ENCODE data around the gene DNAJB8.

DNAJB8 gene

GRCh38 chr3:128483657-128484403 is 17.1 kb upstream of the DNAJB8 start:
- no peak for DNase-seq (ENCODE audit: low read depth in 2 of 3, low spot score in 1 of 3)

DNA sequence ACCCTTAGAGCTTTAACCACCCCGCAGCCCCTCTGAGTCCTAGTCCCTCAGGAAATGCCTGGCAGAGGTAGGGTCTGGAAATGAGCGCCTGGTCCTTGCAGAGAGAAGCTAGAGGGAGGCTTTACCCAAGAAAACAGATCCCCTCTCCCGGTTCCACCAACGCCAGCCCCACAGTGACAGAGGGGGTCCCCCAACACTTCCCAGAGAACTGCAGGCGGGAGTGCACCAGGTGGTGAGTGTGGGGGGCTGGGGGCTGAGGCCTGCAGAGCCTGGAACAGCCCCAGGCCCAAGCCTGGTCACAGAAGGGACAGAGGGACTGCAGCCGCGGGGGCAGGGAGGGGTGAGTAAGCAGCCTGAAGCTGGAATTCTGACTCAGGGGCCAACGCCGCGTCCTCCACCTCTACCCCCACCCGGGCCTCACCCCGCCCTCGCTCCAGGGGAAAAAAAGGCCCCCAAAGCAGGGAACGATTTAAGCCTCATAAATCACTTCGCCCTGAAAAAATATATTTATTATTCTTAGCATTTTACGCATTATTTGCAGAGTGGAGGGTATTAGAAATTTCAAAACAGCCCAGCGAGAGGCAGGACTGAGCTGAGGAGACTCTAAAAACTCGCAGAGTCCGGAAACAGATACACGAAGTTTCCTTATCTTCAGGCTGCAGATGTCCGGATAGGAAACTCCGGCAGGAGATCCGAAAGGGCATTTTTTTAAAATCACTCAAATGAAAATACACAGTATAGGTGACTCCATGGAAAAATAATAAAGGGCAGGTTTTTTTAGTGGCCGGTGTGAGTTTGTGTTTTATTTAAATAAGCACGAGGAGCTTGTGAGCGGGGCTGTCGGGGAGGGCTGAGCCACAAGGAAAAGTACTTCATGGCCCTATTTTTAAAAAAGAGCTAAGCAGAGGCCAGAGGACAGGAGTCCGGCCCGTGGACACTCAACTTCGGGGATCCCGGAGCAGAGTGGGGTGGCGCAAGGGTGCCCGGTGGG is 16.3 kb upstream of the DNAJB8 start:
- no peak for DNase-seq (ENCODE audit: low read depth in 2 of 3, low spot score in 1 of 3)

DNA sequence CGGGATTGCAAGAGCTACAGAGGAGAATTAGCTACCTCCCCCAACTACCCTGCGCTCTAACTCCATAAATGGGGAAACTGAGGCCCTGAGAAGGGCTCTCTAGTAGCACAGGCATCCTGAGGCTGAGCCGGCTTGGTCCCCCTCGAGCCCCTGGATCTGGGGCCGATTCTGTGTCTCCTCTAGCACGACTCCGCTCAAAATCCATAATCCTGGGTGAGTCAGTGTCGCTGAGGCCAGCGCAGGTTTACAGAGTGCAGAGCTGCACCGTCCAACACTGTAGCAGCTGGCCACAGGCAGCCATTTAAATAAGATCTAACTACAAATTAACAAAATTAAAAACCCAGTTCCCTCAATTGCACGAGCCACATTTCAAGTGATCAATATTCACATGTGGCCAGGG is 15.5 kb upstream of the DNAJB8 start:
- no peak for DNase-seq (ENCODE audit: low read depth in 2 of 3, low spot score in 1 of 3)

- DNase-seq (ENCODE audit: low read depth in 2 of 3, low spot score in 1 of 3) = no peak
Measured at GRCh38 chr3:128481438-128481942, 14.8 kb upstream of the DNAJB8 start.

DNA sequence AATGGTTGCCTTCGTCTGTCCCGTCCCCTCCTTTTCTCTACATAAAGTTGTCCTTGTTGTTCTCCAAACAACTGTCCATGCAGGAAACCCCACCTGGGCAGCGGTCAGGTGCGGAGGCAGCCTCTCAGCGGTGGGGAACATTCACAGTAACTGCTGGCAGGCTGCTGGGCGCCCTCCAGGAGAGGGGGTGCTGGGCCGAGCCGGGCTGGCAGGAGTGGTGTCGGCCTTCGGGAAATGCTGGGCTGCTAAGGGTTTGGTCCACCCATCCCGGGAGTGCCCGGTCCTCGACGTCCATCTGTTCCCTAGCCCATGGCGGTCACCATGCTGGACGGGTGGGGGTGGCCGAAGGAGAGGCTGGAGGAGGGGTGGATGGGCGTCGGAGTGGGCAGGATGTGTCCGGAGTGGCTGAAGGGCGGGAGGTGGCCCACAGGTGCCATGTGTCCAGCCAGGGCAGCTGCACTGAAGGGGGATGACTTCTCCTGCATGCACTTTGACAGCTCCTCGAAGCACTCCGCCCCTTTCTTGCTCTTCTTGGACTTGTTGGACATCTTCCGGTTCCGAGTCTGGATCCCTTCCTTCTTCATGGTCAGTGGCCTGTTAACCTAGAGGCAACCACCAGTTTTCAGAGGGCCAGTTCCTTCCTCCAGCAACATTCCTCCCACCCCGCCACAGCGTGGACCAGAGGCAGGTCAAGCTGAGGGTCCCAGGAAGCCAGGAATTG is 14.2 kb upstream of the DNAJB8 start:
- no peak for DNase-seq (ENCODE audit: low read depth in 2 of 3, low spot score in 1 of 3)

DNA sequence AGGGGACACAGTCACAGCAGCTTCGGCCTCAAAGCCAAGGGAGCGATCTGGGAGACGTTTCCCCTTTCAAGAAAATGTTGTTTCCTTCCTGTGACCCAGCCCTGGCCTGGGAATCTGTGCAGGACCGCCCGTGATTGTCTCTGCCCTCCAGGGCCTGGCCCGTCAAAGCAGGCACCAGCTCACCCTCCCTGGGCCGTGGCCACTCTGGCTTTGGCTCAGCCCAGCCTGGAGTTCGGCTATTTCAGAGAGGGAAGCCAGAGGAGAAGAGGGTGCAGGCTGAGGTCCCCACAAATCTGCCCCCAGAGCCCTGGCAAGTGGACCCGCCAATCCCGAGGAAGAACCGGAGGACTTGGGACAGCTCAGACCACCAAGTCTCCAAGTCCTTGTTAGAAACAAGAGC is 13.6 kb upstream of the DNAJB8 start:
- no peak for DNase-seq (ENCODE audit: low read depth in 2 of 3, low spot score in 1 of 3)

- no peak for DNase-seq (ENCODE audit: low read depth in 2 of 3, low spot score in 1 of 3)
Measured at GRCh38 chr3:128479558-128480086, 12.9 kb upstream of the DNAJB8 start.

DNA sequence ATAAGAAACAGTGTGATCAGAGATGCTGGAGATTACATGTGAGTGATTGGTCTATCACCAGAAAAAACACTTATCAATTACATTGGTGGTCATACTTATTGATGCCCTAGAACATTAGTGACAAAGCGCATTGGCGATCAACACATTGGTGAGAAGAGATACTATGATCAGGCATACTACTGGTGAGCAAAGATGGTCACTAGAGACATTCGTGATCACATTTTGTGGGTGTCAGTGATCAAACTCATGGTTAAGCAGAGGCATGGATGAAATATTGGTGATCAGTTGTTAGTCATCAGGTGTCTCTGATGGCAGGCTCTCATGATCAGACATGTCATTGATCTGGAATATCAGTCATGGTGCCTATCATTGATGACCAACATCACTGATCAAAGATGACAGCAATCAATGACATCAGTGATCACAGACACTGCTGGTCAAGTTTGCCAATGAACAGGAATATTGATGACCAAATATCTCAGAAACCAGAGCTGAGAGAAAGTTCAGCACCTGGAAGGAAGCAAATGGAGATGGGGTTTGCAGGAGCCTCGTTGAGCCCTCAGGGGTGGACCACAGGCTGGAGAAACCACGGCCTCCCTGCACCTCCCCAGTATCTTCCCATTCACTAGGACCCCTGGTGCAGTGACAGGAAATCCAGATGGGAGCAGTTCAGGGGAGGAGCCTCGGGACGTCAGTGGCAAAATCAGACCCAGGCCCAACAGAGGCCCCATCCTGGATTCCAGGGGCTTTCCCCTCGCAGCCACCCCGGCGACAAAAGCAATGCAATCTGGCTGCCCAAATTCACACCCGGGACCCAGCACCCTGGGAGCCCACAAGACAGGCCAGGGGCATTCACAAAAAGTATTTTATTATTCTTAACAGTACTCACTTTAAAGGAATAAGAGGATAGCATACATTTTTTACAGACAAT is 12.2 kb upstream of the DNAJB8 start:
- no peak for DNase-seq (ENCODE audit: low read depth in 2 of 3, low spot score in 1 of 3)

DNA sequence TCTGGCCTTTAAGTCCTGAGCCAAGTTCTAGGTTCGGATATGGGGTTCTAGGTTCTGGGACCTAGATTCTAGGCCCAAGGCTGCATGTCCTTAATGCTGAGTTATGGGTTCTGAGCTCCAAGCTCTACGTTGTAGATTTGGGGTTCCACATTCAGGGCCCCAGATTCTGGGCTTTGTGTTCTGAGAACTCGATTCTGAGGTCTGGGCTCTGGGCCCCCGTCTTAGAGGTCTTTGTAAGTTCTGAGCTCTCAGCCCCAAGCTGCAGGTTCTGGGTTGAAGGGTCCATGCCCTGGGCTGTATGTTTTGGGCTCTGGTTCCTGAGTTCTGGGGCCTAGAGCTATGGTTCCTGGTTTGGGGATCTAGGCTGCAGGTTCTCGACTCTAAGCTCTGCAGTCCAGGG is 10.0 kb upstream of the DNAJB8 start:
- DNase-seq (ENCODE audit: low read depth in 2 of 3, low spot score in 1 of 3) = no peak

GRCh38 chr3:128475355-128475754 is 8.7 kb upstream of the DNAJB8 start:
- no peak for DNase-seq (ENCODE audit: low read depth in 2 of 3, low spot score in 1 of 3)

DNA sequence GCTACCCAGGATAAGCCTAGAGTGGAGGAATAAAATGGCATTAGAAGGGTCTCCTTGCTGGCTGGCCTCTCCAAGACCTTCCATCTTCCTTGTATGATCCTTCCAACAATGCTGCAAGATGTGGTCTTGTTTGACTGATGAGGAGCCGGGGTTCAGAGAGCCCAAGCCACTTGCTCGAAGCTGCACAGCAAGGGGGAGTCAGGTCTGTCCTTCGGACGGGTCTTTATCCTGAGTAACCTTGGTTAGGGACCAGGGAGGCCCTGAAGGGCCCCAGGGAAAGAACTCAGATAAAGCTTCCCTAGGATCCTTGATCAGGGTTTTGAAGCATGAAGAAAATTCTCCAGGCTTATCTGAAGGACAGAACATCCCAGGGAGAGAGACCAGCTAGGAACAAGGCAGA is 7.0 kb upstream of the DNAJB8 start:
- DNase-seq (ENCODE audit: low read depth in 2 of 3, low spot score in 1 of 3) = no peak

DNA sequence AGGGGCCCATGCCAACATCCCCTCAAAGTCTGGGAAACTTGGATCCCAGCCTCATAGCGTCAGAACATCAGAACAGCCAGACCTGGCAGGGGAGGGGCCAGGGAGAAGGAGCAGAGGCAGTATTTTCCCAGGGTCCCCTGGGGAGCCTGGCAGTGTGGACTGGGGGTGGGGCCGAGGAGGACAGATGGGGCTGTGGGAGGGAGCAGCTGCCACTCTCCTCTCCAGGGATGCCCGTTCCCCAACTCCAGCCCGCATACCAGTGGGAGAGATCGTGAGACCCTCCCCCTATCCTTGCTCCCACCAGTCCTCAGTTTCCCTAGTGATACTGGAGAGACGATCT is 6.5 kb upstream of the DNAJB8 start:
- DNase-seq (ENCODE audit: low read depth in 2 of 3, low spot score in 1 of 3) = no peak

- no peak for DNase-seq (ENCODE audit: low read depth in 2 of 3, low spot score in 1 of 3)
Measured at GRCh38 chr3:128472449-128473179, 5.9 kb upstream of the DNAJB8 start.

DNA sequence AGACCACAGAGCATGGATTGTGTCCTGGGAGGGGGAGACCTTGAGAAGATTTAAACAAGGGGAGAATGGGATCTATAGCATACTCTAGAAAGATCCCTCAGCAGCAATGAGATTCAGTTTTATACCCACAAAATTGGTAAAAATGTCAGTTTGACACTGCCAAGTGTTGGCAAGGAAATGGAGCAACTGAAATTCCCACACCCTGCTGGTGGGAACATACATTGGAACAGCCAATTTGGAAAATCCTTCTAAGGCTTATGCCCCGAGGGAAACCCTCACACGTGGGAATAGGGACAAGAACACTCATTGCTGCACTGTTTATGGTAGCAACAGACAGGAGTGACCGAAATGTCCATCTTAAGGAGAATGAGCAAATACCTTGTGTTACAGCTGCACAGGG is 5.0 kb upstream of the DNAJB8 start:
- no peak for DNase-seq (ENCODE audit: low read depth in 2 of 3, low spot score in 1 of 3)

- no peak for DNase-seq (ENCODE audit: low read depth in 2 of 3, low spot score in 1 of 3)
Measured at GRCh38 chr3:128471110-128471509, 4.4 kb upstream of the DNAJB8 start.

- DNase-seq (ENCODE audit: low read depth in 2 of 3, low spot score in 1 of 3) = no peak
Measured at GRCh38 chr3:128470134-128470899, 3.6 kb upstream of the DNAJB8 start.

DNA sequence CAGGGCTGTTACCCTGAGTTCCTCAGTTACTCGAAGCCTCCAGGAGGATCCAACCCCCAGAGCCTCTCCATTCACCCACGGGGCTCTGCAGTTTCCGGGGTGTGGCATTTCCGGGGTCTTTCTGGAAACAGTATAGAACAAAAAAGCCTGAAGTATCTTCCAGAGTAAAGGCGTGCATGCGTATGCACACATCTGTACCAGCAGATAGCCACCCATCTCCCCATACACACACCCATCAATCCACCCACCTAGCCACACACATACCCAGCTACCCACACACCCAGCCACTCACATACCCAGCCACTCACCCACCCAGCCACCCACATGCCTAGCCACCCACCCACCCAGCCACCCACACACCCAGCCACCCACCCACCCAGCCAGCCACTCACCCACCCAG is 2.9 kb upstream of the DNAJB8 start:
- no peak for DNase-seq (ENCODE audit: low read depth in 2 of 3, low spot score in 1 of 3)

DNA sequence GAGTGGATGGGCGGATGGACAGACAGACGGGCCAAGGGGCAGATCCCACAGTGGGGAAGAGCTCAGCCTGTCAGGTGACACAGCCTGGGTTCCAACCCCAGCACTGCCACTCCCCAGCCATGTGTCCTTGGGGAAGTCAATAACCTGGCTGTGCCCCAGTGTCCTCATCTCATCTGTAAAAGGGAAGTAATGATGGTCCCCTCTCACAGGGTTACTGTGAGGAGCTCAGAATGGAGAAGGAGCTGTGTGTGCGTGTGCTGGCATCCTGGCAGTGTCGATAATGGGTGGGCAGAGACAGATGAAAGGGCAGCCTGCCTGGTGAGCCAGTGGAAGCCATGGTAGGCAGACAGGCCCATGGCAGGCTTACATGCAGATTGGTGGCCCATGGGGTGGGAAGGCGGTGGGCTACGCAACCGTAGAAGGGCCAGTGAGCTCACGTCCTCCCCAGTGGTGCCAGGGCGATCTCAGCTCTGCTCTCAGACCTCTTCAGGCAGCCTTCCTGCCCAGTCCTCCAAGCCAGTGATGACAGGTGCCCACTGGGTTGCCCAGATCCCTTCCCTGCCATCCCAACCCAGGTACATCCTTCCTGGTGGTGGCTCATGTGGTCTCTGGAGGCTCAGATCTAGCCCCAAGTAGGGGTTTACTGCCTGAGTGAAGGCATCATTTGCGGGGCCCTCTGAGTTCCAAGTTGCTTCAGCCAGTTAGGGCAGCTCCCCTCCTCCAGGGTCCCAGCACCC is 2.3 kb upstream of the DNAJB8 start:
- no peak for DNase-seq (ENCODE audit: low read depth in 2 of 3, low spot score in 1 of 3)
